Large intestine (tissue), 3 donors: ENCODE results near the gene GTSE1. TPM values are rescaled to one million over a fixed set of nuclear protein-coding genes. Genes with fewer than 3 reads are reported as not detected.

Experiments used
- DNase-seq, 2 donors: peaks; one replicate each; pipeline versions ENCODE4 v3.0.0 to v3.0.0-alpha.2; 2013
- H3K27ac ChIP-seq: one replicate; pipeline ENCODE4 v1.5.1; 2013; ENCODE audit warnings: low read length
- H3K27me3 ChIP-seq: 2 replicates; pipeline ENCODE4 v1.6.1; 2013; ENCODE audit warnings: low read length; ENCODE audit not compliant: control insufficient read depth, insufficient read depth
- H3K36me3 ChIP-seq: 2 replicates; pipeline ENCODE4 v1.6.1; 2013; ENCODE audit warnings: low read length; ENCODE audit not compliant: control insufficient read depth, insufficient read depth
- H3K4me1 ChIP-seq: one replicate; pipeline ENCODE4 v1.6.1; 2013; ENCODE audit warnings: low read length; ENCODE audit not compliant: control insufficient read depth, insufficient read depth
- H3K4me3 ChIP-seq: one replicate; pipeline ENCODE4 v1.5.1; 2013; ENCODE audit warnings: low read length
- H3K9me3 ChIP-seq: one replicate; pipeline ENCODE4 v1.6.1; 2013; ENCODE audit warnings: mild to moderate bottlenecking, low read depth, low read length, moderate library complexity; ENCODE audit not compliant: control insufficient read depth
- WGBS: methylation state at CpG from one replicate; pipeline ENCODE4 v1.1.5; 2013; ENCODE audit warnings: low lambda C conversion rate; ENCODE audit not compliant: insufficient coverage; 5-methylcytosine and 5-hydroxymethylcytosine counted together
- polyA plus RNA-seq: library from polyadenylated mRNA; unstranded; fragments of 120-200 nt; gene quantifications from one replicate; pipeline ENCODE4 v1.2.1, GENCODE V29; 2013

GTSE1 gene
- polyA plus RNA-seq, 1 donor = 10.3 TPM

DNA sequence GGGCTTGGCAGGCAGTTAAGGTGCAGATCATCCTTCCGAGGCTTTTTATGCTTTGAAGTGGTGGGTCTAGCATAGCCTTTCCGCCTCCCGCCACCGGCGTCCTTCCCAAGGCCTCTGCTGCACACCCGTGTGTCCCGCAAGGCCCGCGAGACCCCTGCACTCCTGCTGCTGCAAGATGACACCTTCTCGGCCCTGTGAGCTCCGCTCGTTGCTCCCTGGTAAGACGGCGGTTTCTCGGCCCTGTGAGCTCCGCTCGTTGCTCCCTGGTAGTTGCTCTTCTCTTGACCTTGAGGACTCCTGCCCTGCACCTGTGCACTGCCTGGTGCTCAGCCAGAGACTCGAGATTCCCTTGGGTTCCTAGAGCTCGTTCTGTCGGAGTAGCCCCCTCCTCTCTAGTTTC lies 21.0 kb downstream of the GTSE1 start:
- no peak overlapping the region for H3K27ac ChIP-seq
- no peaks in the 10 kb centered on the region for H3K9me3 ChIP-seq
- no peak overlapping the region for H3K4me3 ChIP-seq
- H3K36me3 ChIP-seq = peaks cover 22% of the 10 kb centered on the region
- H3K27me3 ChIP-seq = no peaks in the 10 kb centered on the region
- no peaks in the 10 kb centered on the region for H3K4me1 ChIP-seq
- no peak for DNase-seq
- WGBS = no CpG with 5 or more reads among the region's 20 CpGs

DNA sequence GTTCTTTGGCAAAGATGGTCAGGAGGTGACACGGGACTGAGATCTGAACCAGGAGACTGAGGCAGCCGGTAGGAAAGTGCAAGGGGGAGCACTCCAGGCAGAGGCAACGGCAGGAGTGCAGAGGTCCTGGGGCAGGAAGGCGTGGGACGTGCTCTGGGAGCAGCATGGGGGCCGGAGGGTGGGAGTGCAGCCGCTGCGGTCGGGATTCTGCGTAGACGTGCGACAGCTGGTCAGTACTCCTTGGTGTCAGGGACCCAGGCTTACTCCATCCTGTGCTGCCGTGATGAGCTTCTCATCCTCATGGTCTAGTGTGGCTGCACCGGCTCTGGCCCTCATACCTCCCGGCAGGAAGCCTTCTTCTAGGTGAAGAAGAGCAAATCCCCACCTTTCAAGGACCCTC lies 21.9 kb downstream of the GTSE1 start:
- Histone ChIP-seq H3K4me1 (no peaks in the 10 kb centered on the region), H3K9me3 (no peaks in the 10 kb centered on the region), H3K27me3 (no peaks in the 10 kb centered on the region), H3K4me3 (no peak overlapping the region), H3K27ac (no peak overlapping the region), H3K36me3 (peaks cover 27% of the 10 kb centered on the region)
- no CpG with 5 or more reads among the region's 15 CpGs for WGBS
- DNase-seq = no peak

DNA sequence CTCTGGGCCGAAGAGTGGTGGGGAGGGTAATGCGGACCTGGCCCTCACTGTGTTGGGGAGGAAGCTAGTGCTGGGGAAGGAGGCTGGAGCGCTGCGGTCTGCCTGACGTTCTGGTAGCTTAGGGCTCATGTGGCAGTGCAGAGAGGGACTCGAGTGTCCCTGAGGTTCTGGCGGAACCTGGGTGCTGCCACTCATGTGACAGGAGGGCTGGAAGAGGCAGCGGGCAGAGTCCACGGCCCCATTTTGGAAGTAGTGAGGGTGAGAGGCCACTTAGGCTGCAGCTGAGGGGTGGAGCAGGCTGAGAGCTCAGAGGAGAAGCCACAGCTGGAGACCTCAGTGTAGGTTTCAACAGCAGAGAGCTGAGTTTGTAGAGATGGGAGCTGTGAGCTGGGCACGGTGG lies 22.6 kb downstream of the GTSE1 start:
- no peak for DNase-seq
- no peak overlapping the region for H3K27ac ChIP-seq
- H3K4me1 ChIP-seq = no peaks in the 10 kb centered on the region
- H3K36me3 ChIP-seq = peaks cover 27% of the 10 kb centered on the region
- no peaks in the 10 kb centered on the region for H3K27me3 ChIP-seq
- H3K4me3 ChIP-seq = no peak overlapping the region
- no CpG with 5 or more reads among the region's 10 CpGs for WGBS
- H3K9me3 ChIP-seq = no peaks in the 10 kb centered on the region

DNA sequence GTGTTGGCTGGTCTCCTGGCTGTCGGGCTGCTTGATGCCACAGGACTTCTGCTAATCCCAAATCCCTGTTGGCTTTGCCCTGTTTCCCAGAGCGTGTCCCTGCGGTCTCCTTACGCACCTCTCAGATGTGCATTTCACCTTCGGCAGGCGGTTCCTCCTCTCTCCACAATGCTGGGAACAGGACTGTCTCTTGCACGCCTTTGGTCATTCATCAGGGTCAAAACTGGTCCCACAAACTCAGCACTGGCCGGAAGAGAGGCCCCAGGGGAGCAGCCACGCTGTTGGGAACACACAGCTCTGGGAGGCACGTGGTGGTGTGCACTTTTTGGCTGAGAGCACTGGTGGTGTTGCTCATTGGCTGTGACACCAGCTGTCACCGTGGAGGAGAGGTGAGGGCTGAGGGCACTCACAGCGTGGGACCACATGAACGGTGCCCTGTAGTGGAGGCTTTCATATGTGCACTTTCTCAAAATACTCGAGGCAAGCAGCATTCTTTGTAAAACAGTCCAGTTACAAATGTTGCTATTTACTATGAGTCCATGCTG lies 23.6 kb downstream of the GTSE1 start:
- no peaks in the 10 kb centered on the region for H3K4me1 ChIP-seq
- H3K27ac ChIP-seq = no peak overlapping the region
- H3K9me3 ChIP-seq = no peaks in the 10 kb centered on the region
- no peak overlapping the region for H3K4me3 ChIP-seq
- no CpG with 5 or more reads among the region's 14 CpGs for WGBS
- H3K36me3 ChIP-seq = peaks cover 27% of the 10 kb centered on the region
- no peaks in the 10 kb centered on the region for H3K27me3 ChIP-seq
- no peak for DNase-seq

DNA sequence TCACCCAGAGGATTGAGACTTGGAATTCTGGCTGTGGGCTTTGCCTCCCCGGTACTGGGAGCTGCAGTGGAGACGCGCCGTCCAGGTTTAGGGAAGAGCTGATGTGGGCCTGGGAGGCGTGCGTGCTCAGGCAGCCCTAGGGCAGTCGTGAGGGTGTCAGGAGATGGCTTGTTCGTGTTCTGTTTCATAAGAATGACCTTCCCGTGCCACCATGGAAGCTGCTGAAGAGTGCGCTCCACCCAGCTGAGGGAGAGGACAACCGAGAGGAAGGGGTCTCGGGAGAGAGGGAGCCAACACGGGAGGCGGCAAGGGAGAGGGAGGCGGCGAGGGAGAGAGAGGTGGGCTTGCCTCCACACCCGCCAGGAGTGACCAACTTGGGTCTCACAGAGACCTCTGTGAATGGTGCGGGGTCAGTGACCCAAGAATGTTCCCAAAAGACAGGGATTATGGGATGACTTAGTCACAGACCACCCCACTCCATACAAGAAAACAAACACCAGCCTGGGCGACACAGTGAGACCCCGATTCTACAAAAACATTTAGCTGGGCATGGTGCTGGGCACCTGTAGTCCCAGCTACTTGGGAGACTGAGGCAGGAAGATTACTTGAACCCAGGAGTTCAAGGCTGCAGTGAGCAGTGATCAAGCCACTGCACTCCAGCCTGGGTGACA lies 24.2 kb downstream of the GTSE1 start:
- WGBS = no CpG with 5 or more reads among the region's 20 CpGs
- no peaks in the 10 kb centered on the region for H3K4me1 ChIP-seq
- no peaks in the 10 kb centered on the region for H3K9me3 ChIP-seq
- H3K27ac ChIP-seq = no peak overlapping the region
- H3K36me3 ChIP-seq = peaks cover 33% of the 10 kb centered on the region
- H3K4me3 ChIP-seq = no peak overlapping the region
- H3K27me3 ChIP-seq = no peaks in the 10 kb centered on the region
- DNase-seq = no peak

DNA sequence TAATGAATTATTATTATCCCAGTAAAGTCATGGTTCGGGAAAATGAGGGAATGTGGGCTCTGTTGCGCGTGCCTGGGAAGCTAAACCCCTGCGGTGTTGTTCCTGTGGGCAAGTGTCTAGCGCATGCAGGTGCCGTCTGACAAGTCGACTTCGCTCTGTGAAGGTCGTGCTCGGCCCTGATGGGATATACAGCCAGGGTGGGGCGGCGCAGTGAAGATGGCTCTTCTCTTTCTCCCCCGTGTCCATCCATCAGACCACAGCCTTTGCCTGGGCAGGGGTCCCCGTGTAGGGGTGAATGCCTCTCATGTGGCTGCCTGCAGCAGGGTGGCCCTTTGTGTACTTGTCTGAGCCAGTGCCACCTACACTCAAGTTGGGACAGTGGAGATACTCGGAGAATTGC lies 26.0 kb downstream of the GTSE1 start:
- no peak for DNase-seq
- Histone ChIP-seq H3K4me1 (no peaks in the 10 kb centered on the region), H3K9me3 (no peaks in the 10 kb centered on the region), H3K27me3 (no peaks in the 10 kb centered on the region), H3K36me3 (peaks cover 34% of the 10 kb centered on the region), H3K27ac (no peak overlapping the region), H3K4me3 (no peak overlapping the region)
- WGBS = no CpG with 5 or more reads among the region's 15 CpGs

DNA sequence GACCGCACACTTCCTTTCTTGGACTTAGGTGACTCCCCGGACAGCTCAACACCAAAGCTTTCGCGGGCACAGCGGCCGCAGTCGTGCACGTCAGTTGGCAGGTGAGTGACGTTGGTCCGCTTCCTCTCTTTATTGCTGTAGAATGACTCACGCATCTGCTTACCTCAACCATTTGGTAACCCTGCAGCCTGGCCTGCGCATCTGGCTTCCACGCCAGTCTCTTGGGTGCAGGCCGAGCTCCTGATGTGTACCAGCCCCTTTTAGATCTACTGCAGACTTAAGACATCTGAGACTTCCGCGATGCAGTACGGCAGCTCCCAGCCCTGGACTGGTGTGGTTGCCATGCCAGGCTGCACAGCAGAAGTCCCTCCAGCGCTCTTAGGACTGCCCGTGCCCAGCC lies 26.5 kb downstream of the GTSE1 start:
- Histone ChIP-seq H3K4me3 (no peak overlapping the region), H3K36me3 (peaks cover 29% of the 10 kb centered on the region), H3K4me1 (no peaks in the 10 kb centered on the region), H3K27ac (no peak overlapping the region), H3K9me3 (no peaks in the 10 kb centered on the region), H3K27me3 (no peaks in the 10 kb centered on the region)
- no peak for DNase-seq
- no CpG with 5 or more reads among the region's 19 CpGs for WGBS

DNA sequence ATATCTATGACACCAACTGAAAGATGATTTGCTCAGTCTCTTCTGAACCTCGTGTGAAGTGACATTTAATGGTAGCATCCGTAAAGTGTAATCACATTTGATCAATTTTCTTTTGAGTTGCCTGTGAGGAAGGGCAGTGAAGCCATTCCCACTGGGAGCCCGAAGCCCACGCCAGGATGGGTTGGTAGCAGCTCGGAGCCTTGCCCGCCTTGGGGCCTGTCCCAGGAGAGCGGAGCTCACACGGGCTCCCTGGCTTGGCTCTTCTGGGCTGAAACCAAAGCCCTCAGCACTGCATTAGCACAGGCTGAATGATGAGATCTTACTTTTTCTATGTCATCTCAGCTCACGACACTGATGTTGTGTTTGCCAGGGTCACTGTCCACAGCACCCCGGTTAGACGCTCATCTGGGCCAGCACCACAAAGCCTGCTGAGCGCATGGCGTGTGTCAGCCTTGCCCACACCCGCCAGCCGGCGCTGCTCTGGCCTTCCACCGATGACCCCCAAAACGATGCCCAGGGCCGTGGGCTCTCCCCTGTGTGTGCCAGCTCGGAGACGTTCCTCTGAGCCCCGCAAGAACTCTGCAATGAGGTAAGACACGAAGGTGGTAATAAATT lies 29.5 kb downstream of the GTSE1 start:
- Histone ChIP-seq H3K4me1 (no peaks in the 10 kb centered on the region), H3K36me3 (peaks cover 31% of the 10 kb centered on the region), H3K27me3 (no peaks in the 10 kb centered on the region), H3K4me3 (no peak overlapping the region), H3K27ac (no peak overlapping the region), H3K9me3 (no peaks in the 10 kb centered on the region)
- DNase-seq = no peak
- WGBS = no CpG with 5 or more reads among the region's 23 CpGs

DNA sequence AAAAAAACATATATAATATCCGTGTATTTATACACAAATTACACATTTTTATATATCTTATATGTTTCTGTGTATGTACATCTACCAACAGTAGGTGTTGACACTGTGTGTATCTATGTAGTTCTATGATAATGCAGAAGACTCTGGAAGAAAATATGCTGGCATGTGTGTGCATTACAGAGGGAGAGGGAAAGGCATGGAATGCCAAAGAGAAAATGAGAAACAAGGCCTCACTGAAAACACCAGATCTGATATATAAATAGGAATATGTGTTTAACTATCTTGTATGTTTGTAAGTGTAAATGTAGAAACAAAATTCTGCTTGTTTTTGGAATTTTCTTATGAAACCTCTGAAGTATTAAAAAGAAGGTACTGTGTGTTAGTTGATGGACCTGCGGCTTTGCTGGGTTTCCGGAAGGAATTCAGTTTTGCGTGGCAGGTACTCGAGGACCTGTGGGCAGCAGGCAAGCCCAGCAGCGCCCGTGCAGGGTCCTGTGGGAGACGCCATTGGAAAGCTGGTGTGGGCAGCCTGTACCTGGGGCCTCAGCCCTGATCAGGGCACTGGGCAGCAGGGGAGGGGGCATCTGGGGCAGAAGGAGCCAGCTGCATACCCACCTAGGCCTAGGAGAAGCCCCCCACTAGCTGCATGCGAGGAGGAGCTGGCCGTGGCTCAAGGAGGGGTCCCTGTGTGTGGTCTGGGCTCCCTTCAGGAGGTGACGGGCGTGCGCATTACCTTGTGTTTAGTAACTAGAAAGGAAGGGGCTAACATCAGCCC lies 31.2 kb downstream of the GTSE1 start:
- no peak for DNase-seq
- Histone ChIP-seq H3K36me3 (peaks cover 32% of the 10 kb centered on the region), H3K4me3 (no peak overlapping the region), H3K4me1 (no peaks in the 10 kb centered on the region), H3K27ac (no peak overlapping the region), H3K27me3 (no peaks in the 10 kb centered on the region), H3K9me3 (no peaks in the 10 kb centered on the region)
- no CpG with 5 or more reads among the region's 13 CpGs for WGBS

DNA sequence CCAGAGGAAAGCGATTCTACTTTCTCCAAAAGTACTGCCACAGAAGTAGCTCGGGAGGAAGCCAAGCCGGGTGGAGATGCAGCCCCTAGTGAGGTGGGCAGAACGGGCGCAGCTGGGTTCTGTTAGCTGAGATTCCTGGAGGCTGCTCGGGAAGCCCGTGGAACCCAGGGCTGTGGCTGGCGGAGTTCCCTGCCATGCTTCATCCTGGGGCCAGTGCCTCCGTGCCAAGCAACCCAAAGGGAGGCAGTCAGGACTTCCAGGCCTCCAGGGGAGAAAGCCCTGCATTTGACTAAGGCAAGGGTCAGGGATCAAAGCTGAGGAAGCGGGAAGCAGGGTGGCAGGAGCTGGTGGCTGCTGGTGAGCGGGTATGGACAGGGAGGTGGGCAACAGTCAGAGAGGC lies 32.1 kb downstream of the GTSE1 start:
- peaks cover 27% of the 10 kb centered on the region for H3K36me3 ChIP-seq
- no CpG with 5 or more reads among the region's 11 CpGs for WGBS
- H3K4me3 ChIP-seq = no peak overlapping the region
- H3K27ac ChIP-seq = no peak overlapping the region
- no peaks in the 10 kb centered on the region for H3K9me3 ChIP-seq
- no peaks in the 10 kb centered on the region for H3K4me1 ChIP-seq
- no peaks in the 10 kb centered on the region for H3K27me3 ChIP-seq
- no peak for DNase-seq
